Mesothelial cell of epicardium (in vitro differentiated cells): ENCODE measurements around the gene BGN. TPM values are rescaled to one million over a fixed set of nuclear protein-coding genes. Genes with fewer than 3 reads are reported as not detected.
A peak's percentile ranks its signal among the peaks of the same experiment; 100 is the strongest.

Source experiments
- DNase-seq, 2 experiments: peaks; one replicate each; pipeline ENCODE4 v3.0.0; 2021; ENCODE audit warnings: low spot score in 2 of 2; ENCODE audit not compliant: unreplicated experiment in 2 of 2
- H3K27ac Mint-ChIP-seq: 2 replicates; pipeline ENCODE4 v1.8.0; 2021; ENCODE audit warnings: mixed read lengths
- H3K27me3 Mint-ChIP-seq: 2 replicates; pipeline ENCODE4 v1.8.0; 2021; ENCODE audit warnings: low read depth, mixed read lengths
- H3K36me3 Mint-ChIP-seq: 2 replicates; pipeline ENCODE4 v1.8.0; 2021; ENCODE audit warnings: mixed read lengths
- H3K4me1 Mint-ChIP-seq: 2 replicates; pipeline ENCODE4 v1.8.0; 2021; ENCODE audit warnings: mixed read lengths
- H3K4me3 Mint-ChIP-seq: 2 replicates; pipeline ENCODE4 v1.8.0; 2021; ENCODE audit warnings: mild to moderate bottlenecking, moderate library complexity, mixed read lengths
- H3K9me3 Mint-ChIP-seq: 2 replicates; pipeline ENCODE4 v1.8.0; 2021; ENCODE audit warnings: mixed read lengths
- total RNA-seq: library from RNA; stranded (reverse); gene quantifications from 3 replicates; pipeline ENCODE4 v1.2.1, GENCODE V29; 2021
- TF ChIP-seq, protein P1 (sequence below): fragments of 200-600 bp; sonication (generic); IDR thresholded peaks from one replicate; pipeline ENCODE4 v1.5.0; 2021; ENCODE audit warnings: antibody characterized with exemption; ENCODE audit not compliant: unreplicated experiment

The BGN gene
- total RNA-seq, 1 donor from 2014 or later = 121 TPM

DNA sequence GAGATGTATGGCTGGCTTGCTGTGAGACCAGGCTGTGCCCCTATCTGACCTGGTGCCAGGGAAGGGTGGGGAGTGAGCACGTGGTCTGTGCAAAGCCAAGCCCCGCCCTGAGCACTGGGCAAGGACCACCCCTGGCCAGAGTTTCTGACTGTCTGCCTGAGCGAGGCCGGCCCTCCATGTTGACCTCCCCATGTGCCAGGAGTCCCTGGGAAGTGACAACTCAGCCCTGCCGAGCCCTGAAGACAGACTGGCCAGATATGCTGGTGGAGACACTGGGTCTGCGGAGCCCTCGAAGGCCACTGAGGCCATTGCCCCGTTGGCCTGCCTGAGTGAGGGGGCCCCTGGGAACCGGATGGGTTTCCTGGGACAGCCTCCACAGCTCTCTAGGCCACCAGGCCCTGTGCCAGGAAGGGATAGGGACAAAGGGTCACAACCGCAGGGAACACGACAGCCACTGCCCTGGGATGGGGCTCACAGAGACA, 7.1 kb upstream of the BGN start:
- TF ChIP-seq, protein P1, sequence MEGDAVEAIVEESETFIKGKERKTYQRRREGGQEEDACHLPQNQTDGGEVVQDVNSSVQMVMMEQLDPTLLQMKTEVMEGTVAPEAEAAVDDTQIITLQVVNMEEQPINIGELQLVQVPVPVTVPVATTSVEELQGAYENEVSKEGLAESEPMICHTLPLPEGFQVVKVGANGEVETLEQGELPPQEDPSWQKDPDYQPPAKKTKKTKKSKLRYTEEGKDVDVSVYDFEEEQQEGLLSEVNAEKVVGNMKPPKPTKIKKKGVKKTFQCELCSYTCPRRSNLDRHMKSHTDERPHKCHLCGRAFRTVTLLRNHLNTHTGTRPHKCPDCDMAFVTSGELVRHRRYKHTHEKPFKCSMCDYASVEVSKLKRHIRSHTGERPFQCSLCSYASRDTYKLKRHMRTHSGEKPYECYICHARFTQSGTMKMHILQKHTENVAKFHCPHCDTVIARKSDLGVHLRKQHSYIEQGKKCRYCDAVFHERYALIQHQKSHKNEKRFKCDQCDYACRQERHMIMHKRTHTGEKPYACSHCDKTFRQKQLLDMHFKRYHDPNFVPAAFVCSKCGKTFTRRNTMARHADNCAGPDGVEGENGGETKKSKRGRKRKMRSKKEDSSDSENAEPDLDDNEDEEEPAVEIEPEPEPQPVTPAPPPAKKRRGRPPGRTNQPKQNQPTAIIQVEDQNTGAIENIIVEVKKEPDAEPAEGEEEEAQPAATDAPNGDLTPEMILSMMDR = no peak
- Mint-ChIP-seq H3K36me3 (no peaks in the 10 kb centered on the region), H3K27me3 (no peaks in the 10 kb centered on the region), H3K27ac (no peak overlapping the region), H3K9me3 (no peaks in the 10 kb centered on the region), H3K4me1 (peaks cover 14% of the 10 kb centered on the region), H3K4me3 (no peak overlapping the region)
- no peak for DNase-seq

- Mint-ChIP-seq H3K4me1 (peaks cover 14% of the 10 kb centered on the region), H3K4me3 (no peak overlapping the region), H3K27ac (peak overlapping the region; percentile 69), H3K9me3 (no peaks in the 10 kb centered on the region), H3K36me3 (no peaks in the 10 kb centered on the region), H3K27me3 (no peaks in the 10 kb centered on the region)
- TF ChIP-seq, protein P1 = no peak
- DNase-seq = no peak
Measured at GRCh38 chrX:153488231-153488914, 6.4 kb upstream of the BGN start.

GRCh38 chrX:153490217-153490930, 4.4 kb upstream of the BGN start:
- Mint-ChIP-seq H3K9me3 (no peaks in the 10 kb centered on the region), H3K27ac (no peak overlapping the region), H3K4me3 (no peak overlapping the region), H3K36me3 (no peaks in the 10 kb centered on the region), H3K4me1 (peaks cover 24% of the 10 kb centered on the region), H3K27me3 (no peaks in the 10 kb centered on the region)
- DNase-seq = no peak
- TF ChIP-seq, protein P1 = no peak

- H3K4me1 Mint-ChIP-seq = peaks cover 24% of the 10 kb centered on the region
- no peaks in the 10 kb centered on the region for H3K36me3 Mint-ChIP-seq
- no peak overlapping the region for H3K4me3 Mint-ChIP-seq
- no peaks in the 10 kb centered on the region for H3K9me3 Mint-ChIP-seq
- H3K27ac Mint-ChIP-seq = peak overlapping the region; percentile 67
- H3K27me3 Mint-ChIP-seq = no peaks in the 10 kb centered on the region
- DNase-seq = no peak
- TF ChIP-seq, protein P1 = no peak
Measured at GRCh38 chrX:153491351-153491914, 3.3 kb upstream of the BGN start.

DNA sequence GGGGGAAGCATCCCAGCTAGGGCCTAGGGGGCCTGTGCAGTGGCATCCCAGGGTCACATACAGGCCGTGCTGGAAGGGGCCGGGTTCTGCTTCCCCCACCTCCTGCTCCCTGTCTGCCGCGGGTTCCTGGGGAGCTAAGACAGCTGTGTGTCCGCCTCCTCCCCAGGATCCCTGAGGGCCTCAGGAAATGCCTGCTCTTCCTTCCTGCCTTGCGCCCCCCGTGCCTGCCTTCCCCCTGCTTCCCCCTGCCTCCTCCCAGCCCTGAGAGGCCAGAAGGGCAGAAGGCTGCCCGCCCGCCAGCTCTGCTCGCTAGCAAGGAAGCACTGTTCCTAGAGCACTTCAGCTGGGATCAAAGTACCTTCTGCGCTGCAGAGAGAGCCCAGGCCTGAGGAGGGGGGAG, 2.9 kb upstream of the BGN start:
- Mint-ChIP-seq H3K27ac (no peak overlapping the region), H3K4me3 (no peak overlapping the region), H3K36me3 (no peaks in the 10 kb centered on the region), H3K4me1 (peaks cover 19% of the 10 kb centered on the region), H3K9me3 (no peaks in the 10 kb centered on the region), H3K27me3 (no peaks in the 10 kb centered on the region)
- DNase-seq = no peak
- TF ChIP-seq, protein P1 = no peak
